ENCODE measurements around the gene SAMD1. TPM values are rescaled to one million over a fixed set of nuclear protein-coding genes. Genes with fewer than 3 reads are reported as not detected.

Gene SAMD1
- polyA plus RNA-seq: 2.8 TPM

DNA sequence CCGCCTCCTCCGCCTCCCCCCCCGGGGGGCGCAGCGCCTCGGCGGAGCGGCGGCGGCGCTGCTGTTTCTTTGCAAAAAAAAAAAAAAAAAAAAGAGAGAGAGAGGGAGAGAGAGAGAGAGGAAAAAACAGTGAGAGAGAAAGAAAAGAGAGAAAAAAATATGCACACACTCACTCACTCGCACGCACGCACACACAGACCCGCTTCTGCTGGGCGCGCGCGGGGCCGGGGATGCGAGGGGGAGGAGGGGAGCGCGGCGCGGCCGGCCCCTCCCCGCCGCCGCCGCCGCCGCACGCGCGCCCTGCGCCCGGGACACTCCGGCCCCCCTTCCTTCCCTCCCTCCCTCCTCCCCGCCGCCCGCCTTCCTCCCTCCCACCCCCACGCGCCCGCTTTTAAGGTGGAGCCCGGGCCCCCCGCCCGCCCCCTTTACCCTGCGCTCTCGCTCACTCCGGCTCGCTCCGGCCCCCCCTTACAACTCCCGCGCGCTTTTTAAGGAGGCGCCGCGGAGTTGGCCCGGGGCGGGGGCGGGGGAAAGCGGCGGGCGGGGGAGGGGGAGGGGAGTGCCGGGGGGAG lies at the start of gene SAMD1:
Gene SAMD1 (minus strand): TSS at position 243 of the 572 bp plus-strand sequence.
- peak within 1 kb of the TSS; percentile 99 to 100 (median 100) for H3K4me3 Mint-ChIP-seq

DNA sequence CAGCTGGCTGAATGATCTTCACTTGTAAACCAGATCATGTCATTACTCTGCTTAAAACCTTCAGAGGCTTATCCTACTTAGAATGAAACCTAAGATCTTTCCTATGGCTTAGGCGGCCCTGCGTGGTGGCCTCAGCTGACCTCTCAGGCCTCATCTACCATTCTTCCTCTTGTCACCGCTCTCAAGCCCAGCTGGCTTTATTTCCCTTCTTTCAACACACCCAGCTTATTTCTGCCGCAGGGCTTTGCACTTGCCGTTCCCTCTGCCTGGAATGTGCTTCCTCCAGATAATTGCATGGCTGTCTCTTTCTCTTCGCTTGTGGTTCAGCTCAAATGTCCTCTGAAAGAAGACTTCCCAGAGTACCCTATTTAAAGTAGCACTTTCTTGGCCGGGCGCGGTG lies 49.4 kb upstream of the SAMD1 start:
- peaks cover 2% of the 10 kb centered on the region for H3K36me3 Mint-ChIP-seq
- H3K9me3 Mint-ChIP-seq: no peaks in the 10 kb centered on the region
- peak overlapping the region in 1 of 3 donors; percentile 77 for H3K27ac Mint-ChIP-seq
- peak overlapping the region in 3 of 4 donors; percentile 0 to 61 (median 7) for H3K4me3 Mint-ChIP-seq
- H3K27me3 Mint-ChIP-seq: no peaks in the 10 kb centered on the region
- peaks cover 5 to 18% (median 8%) of the 10 kb centered on the region in 3 donors for H3K4me1 Mint-ChIP-seq

More for the DNA sequence above, at the start of gene SAMD1:
- no peaks in the 10 kb centered on the region for H3K36me3 Mint-ChIP-seq
- H3K27me3 Mint-ChIP-seq: no peaks in the 10 kb centered on the region
- H3K9me3 Mint-ChIP-seq: peaks cover 0 to 3% (median 0%) of the 10 kb centered on the region in 3 donors
- H3K4me1 Mint-ChIP-seq: peaks cover 9 to 16% (median 15%) of the 10 kb centered on the region in 3 donors
- peak within 1 kb of the TSS; percentile 100 for H3K27ac Mint-ChIP-seq

DNA sequence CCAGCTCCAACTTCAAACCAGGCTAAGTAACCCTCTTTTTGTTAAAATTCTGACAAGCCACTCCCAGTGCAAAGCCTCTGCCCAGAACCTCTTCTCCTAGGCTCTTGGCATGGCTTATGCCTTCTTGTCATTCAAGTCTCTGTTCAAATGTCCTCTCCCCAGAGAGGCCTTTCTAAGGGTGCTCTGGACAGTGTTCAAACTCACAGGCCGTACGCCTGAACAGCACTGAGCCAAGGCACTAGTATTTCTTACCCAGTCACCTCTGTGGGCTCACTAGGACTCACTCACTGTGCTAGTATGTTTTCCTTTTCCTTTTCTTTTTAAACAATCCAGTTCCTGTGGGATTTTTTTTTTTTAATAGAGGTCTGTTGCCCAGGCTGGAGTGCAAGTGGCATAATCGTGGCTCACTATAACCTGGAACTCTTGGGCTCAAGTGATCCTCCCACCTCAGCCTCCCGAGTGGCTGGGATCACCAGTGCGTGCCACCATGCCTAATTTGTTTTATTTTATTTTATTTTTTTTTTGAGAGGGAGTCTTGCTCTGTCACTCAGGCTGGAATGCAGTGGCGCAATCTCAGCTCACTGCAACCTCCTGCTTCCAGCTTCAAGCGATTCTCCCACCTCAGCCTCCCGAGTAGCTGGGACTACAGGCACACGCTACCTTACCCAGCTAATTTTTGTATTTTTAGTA lies 48.2 kb upstream of the SAMD1 start:
- Mint-ChIP-seq H3K4me1 (peaks cover 5 to 18% (median 8%) of the 10 kb centered on the region in 3 donors), H3K27ac (no peak overlapping the region), H3K27me3 (no peaks in the 10 kb centered on the region)

DNA sequence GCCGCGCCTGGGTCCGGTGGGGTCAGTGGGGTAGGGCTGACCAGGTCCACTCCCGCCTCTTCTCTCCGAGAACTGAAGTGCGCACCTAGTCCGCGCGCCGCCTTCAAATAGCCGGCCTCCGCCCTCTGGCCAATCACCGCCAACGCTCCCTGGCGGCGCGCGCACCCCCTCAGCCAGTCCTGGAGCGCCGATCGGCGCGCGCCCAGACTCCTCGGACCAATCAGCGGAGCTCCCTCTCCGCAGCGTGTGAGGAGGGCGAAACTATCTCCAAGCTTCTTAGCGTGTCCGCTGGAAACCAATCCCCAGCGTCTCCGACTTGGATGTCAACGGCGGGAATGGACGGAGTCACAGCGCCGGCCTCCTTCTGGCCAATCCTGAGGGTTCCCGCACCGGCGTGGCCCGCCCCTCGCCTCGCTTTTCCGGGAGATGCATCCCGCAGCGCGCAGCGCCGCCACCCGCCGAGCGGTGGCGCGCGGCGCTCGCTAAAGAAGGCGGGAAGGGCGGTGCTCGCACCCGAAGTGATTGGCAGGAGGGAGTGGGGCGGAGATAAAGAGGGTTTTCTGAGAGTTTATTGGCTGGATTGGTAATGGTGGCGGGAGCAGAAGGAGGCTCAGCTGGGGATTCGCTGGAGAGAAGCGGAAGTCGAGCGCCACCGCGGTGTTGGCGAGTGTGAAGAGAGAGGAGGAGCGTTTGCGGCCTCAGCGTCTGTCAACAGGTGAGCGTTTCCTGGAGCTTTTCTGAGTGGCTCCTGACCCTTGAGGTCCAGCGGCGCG lies 46.1 kb upstream of the SAMD1 start, which contains the start of gene ASF1B:
Gene ASF1B (minus strand): TSS at position 81 of the 773 bp plus-strand sequence. CDS start 133 bp downstream, outside the sequence.
- no peaks in the 10 kb centered on the region for H3K9me3 Mint-ChIP-seq
- peak within 1 kb of the TSS in 2 of 3 donors; percentile 46 to 94 for H3K27ac Mint-ChIP-seq
- H3K36me3 Mint-ChIP-seq: no peaks in the 10 kb centered on the region
- peak within 1 kb of the TSS; percentile 81 to 99 (median 92) for H3K4me3 Mint-ChIP-seq
- H3K27me3 Mint-ChIP-seq: no peaks in the 10 kb centered on the region
- H3K4me1 Mint-ChIP-seq: peaks cover 5 to 18% (median 8%) of the 10 kb centered on the region in 3 donors

More for the DNA sequence above, 48.2 kb upstream of the SAMD1 start:
- peaks cover 2% of the 10 kb centered on the region for H3K36me3 Mint-ChIP-seq
- H3K9me3 Mint-ChIP-seq: no peaks in the 10 kb centered on the region
- H3K4me3 Mint-ChIP-seq: peak overlapping the region; percentile 45 to 82 (median 64)

DNA sequence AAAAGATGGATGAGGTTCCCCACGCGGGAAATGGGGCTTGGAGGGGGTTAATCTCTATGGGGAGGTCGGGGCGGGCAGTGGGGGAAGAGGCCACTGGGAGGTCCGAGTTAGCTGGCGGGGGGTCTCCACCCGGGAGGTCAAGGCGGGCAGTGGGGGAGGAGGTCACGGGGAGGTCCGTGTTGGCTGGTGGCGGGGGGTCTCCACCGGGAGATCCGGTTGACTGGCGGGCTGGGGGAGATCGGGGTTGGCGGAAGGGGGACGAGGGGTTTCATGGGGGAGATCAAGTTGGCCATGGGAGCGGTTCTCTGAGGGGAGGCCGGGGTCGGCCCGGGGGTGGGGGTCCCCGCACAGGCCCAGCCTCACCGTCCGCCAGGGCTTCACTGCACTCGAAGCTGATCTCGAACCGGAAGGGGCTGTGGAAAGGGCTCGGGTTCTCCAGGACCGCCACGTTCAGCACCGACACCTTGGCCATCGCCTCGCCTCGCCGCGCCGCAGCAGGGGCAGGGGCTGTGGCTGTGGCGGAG lies 45.5 kb upstream of the SAMD1 start:
- H3K4me3 Mint-ChIP-seq: peak overlapping the region; percentile 81 to 99 (median 92)
- H3K4me1 Mint-ChIP-seq: peaks cover 5 to 18% (median 8%) of the 10 kb centered on the region in 3 donors
- no peaks in the 10 kb centered on the region for H3K9me3 Mint-ChIP-seq
- H3K27ac Mint-ChIP-seq: peak overlapping the region in 1 of 3 donors; percentile 46
- no peaks in the 10 kb centered on the region for H3K27me3 Mint-ChIP-seq
- no peaks in the 10 kb centered on the region for H3K36me3 Mint-ChIP-seq

DNA sequence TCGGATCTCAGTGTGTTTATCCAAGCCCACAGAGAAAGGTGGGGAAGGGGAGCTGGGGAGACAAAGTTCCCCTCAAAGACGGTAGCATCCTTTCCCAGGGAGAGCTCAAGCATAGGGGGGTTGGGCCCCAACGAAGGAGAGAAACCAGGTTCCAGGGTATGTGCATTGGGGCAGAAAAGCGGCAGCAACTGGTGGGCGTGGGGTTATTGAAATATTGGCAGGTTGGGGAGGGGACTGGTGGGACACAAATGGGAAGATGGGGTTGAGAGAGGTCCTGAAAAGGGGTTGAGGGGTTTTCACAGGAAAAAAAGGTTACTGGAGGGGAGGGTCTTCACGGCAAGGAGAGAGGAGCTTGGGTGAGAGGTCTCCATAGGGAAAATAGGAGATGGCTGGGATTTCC lies 44.8 kb upstream of the SAMD1 start:
- no peak overlapping the region for H3K27ac Mint-ChIP-seq
- H3K4me3 Mint-ChIP-seq: peak overlapping the region; percentile 34 to 90 (median 64)
- peaks cover 5 to 18% (median 8%) of the 10 kb centered on the region in 3 donors for H3K4me1 Mint-ChIP-seq
- H3K9me3 Mint-ChIP-seq: no peaks in the 10 kb centered on the region
- H3K27me3 Mint-ChIP-seq: no peaks in the 10 kb centered on the region
- H3K36me3 Mint-ChIP-seq: no peaks in the 10 kb centered on the region

DNA sequence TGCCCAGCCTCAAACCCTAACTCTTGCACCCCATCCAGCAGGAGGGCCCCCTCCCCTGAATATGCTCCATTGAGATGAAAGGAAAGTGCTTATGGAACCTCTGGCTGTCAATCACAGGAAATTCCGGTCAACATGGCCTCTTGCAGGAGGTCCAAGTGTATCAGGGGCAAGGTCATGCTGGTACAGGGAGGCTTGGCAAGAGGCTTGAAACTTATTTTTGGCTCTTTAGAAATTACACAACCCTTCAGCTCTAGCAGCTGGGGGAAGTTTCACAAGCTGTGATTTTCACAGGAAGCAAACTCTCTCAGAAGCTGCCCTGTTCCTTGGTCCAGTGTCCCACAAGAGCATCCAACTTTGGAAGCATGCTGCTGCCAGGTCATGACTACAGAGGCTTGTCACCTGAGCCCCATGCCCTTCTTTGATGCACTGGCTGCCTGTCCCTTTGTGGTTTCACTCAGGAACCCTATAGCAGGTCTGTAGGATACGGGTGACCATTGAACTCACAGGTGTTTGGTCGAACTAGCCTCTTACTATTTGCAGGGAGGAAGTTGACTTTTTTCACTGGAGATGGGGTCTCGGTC lies 37.5 kb upstream of the SAMD1 start:
- Mint-ChIP-seq H3K4me3 (no peak overlapping the region), H3K27ac (no peak overlapping the region), H3K27me3 (no peaks in the 10 kb centered on the region), H3K36me3 (peaks cover 2% of the 10 kb centered on the region), H3K4me1 (peaks cover 0 to 3% (median 2%) of the 10 kb centered on the region in 3 donors), H3K9me3 (no peaks in the 10 kb centered on the region)

DNA sequence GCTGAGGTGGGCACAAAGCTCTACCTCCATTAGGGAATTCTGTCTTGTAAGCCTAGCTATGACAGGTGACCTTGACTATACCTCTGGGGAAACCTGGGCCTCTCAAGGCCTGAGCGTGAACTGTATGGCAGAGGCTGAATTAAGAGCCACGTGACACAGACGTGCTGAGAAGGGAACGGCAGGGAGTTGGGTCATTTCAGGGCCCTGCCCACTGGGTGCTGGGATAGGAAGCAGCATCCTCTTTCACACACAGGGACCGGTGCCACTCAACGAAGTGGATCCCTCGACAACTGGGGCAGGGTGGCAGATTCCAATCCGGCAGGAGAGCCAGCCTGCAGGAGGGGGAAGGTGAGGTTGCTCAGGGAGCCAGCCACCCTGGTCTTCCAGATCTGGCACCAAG lies 36.6 kb upstream of the SAMD1 start:
- peaks cover 2% of the 10 kb centered on the region for H3K36me3 Mint-ChIP-seq
- H3K4me3 Mint-ChIP-seq: no peak overlapping the region
- H3K4me1 Mint-ChIP-seq: peaks cover 0 to 3% (median 2%) of the 10 kb centered on the region in 3 donors
- no peaks in the 10 kb centered on the region for H3K27me3 Mint-ChIP-seq
- H3K9me3 Mint-ChIP-seq: no peaks in the 10 kb centered on the region
- no peak overlapping the region for H3K27ac Mint-ChIP-seq

DNA sequence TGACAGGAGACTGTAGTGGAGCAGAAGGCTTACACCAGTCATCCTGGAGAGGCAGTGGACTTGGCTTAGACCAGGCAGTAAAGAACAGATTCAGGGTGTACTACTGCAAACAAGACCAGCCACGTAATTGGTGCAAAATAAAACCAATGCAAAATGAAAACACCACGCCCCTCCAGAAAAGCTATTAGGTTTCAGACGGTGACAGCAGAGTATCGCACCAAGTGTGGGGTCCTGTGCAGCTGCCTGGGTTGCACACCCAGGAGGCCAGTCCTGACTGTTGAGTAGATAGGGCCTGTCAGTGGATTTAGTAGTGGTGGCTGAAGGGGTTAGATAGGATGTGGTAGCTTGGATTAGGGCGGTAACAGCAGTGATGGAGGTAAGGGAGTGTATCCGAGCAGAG lies 32.4 kb upstream of the SAMD1 start:
- peaks cover 2% of the 10 kb centered on the region for H3K36me3 Mint-ChIP-seq
- H3K27me3 Mint-ChIP-seq: no peaks in the 10 kb centered on the region
- H3K4me1 Mint-ChIP-seq: peaks cover 5 to 9% (median 8%) of the 10 kb centered on the region in 3 donors
- H3K9me3 Mint-ChIP-seq: no peaks in the 10 kb centered on the region
- no peak overlapping the region for H3K4me3 Mint-ChIP-seq
- H3K27ac Mint-ChIP-seq: peak overlapping the region in 1 of 3 donors; percentile 16

DNA sequence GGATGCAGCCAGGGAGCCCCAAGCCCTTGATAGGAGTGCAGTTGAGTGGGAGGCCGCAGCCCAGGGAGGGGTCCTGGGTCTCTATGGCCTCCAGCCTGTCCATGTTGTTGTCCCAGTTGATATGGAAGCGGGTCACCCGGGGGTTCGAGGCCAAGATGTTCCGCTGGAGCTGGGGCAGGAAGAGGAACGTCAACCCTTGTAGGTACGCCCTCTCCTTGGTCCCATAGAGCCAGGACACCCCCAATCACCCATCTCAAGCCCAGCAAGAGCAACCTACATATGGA lies 29.9 kb upstream of the SAMD1 start:
- H3K27me3 Mint-ChIP-seq: no peaks in the 10 kb centered on the region
- peak overlapping the region in 1 of 4 donors; percentile 41 for H3K4me3 Mint-ChIP-seq
- no peak overlapping the region for H3K27ac Mint-ChIP-seq
- no peaks in the 10 kb centered on the region for H3K9me3 Mint-ChIP-seq
- peaks cover 18 to 23% (median 19%) of the 10 kb centered on the region in 3 donors for H3K4me1 Mint-ChIP-seq
- peaks cover 1% of the 10 kb centered on the region for H3K36me3 Mint-ChIP-seq

DNA sequence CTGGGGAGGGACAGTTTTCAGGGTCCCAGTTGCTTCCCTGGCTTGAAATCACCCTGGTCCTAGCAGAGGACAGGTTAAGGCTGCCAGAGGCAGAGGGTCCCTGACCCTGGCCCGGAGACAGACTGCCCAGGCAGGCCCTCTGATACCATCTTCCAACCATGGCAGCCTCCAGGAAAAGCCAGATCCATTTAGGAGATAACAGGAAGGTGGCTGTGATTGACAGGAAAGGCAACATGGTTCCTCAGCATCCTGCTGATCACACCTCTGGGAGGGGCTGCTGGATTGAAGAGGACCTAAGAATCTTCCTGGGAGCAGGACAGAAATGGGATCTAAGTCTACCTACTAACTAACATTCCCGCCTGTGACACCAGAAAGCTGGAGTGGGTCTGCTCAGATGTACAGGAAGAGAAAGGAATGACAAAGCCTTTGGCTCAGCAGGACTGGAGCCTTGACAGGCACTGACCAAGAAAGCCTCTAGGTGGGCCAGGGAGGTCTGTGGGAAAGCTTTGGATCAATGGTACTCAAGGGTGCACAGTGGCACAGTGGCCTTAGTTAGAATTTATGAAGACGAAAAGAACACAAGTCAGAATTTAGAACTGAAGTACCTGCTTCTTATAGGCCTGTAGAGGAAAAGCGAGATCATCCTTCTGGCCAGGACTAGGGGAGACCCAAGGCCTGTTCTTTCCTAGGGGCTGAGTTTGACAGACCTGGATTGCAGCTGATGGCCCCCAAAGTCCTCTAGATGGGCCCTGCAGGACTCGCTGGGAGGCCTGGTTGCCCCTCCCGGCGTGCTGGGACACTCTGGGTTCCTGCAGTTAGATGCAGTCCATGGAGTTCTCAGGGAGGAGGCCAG lies 29.3 kb upstream of the SAMD1 start:
- H3K9me3 Mint-ChIP-seq: no peaks in the 10 kb centered on the region
- H3K27me3 Mint-ChIP-seq: no peaks in the 10 kb centered on the region
- peaks cover 1% of the 10 kb centered on the region for H3K36me3 Mint-ChIP-seq
- peaks cover 21 to 29% (median 22%) of the 10 kb centered on the region in 3 donors for H3K4me1 Mint-ChIP-seq
- peak overlapping the region in 3 of 4 donors; percentile 25 to 86 (median 41) for H3K4me3 Mint-ChIP-seq
- H3K27ac Mint-ChIP-seq: no peak overlapping the region

DNA sequence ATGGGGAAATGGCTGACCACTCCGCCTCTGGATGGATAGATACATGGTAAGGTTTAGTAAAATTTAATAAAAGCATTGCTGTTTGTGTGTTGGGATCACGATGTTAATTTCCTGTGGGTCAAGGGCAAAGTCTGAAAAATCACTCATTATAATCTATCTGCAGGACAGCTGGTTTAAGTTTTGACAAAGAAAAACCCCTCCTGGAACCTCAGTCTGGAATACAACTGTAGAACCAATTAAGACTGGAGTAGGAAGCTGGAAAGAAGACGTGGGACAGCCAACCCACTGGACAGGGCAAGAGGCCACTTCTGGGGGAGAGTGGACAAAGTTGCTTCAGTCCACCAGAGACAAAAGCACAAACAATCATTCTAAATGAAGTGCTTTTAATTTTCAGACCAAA lies 28.6 kb upstream of the SAMD1 start:
- peak overlapping the region; percentile 66 to 95 (median 90) for H3K4me3 Mint-ChIP-seq
- H3K4me1 Mint-ChIP-seq: peaks cover 24 to 33% (median 25%) of the 10 kb centered on the region in 3 donors
- no peaks in the 10 kb centered on the region for H3K9me3 Mint-ChIP-seq
- no peaks in the 10 kb centered on the region for H3K27me3 Mint-ChIP-seq
- H3K27ac Mint-ChIP-seq: peak overlapping the region; percentile 76 to 98 (median 92)
- peaks cover 1% of the 10 kb centered on the region for H3K36me3 Mint-ChIP-seq

DNA sequence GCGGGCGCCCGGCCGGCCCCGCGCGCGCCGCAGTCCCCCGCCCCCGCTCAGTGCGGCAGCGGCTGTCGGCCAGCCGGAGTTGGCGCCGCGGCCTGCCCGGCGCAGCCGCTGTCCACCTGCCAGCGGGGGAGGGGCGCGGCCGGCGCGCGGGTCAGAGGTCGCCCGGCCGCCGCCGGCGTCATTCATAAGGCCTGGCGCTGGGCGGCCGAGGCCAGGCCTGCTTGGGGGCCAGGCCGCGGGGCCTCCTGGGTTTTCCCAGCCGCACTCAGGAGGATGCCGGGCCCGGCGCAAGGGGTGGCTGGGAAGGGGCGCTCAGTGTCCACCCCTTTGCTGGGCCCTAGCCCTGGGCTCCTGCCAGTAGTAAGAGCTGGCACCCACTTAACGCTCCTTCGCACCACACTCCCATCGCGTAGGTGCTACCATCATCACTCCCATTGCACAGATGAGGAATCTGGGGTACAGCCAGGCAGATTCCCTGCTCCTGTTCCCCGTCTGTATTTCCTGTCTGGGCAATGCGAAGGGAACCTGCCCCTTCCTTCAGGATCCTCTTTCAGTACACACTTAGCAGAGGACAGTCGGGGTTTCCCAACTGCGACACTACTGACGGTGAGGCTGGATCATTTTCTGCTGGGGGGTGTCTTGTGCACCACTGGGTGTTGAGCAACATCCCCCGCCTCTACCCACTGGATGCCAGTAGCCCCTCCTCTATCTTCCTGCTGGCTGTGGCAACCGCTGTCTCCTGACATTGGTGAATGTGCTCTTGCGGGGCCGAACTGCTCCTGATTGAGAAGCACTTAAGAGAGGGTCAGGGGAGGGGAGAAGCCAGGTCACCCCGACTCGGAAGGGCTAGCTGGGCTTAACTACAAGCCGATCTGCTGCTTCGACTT lies 27.9 kb upstream of the SAMD1 start:
- Mint-ChIP-seq H3K9me3 (no peaks in the 10 kb centered on the region), H3K27ac (peak overlapping the region; percentile 92 to 98 (median 98)), H3K36me3 (peaks cover 1% of the 10 kb centered on the region), H3K4me3 (peak overlapping the region; percentile 86 to 95 (median 95)), H3K4me1 (peaks cover 24 to 33% (median 25%) of the 10 kb centered on the region in 3 donors), H3K27me3 (no peaks in the 10 kb centered on the region)
